Measurements from ENCODE around the gene CATSPERE.
"Not testable (repeated sequence)": the region's sequence is repeated elsewhere in the genome, so short reads cannot be mapped to it uniquely, and the experiment has no call there.

Gene CATSPERE

DNA sequence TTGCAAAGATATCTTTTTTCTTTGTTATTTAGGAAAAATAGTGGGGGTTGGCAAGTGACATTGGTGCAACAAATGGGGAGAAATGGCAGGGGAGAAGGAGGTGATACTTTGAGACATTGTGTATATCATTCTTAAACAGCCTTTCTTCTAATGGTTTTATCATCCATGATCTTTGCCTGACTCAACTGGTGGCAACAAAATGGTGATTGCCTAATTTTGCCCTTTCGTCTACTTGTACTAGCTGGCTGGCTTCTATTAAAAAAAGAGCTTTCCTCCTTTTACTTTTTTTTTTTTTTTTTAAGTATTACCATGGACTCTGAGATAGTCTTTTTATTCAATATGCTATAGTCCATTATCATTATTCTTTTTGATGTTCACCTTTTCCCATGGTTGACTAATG lies 219.6 kb downstream of the CATSPERE start:
- H3K4me3 ChIP-seq (ENCODE audit: low read depth in 1 of 2, low read length in 1 of 2): no peak overlapping the region
- H3K27ac ChIP-seq: no peak overlapping the region
- no peaks in the 10 kb centered on the region for H3K9me3 ChIP-seq
- H3K27me3 ChIP-seq: no peaks in the 10 kb centered on the region
- no peaks in the 10 kb centered on the region for H3K36me3 ChIP-seq
- no peaks in the 10 kb centered on the region for H3K4me1 ChIP-seq (ENCODE audit: control insufficient read depth in 1 of 2, insufficient read depth in 1 of 2, low read depth in 1 of 2, low read length in 1 of 2)
- TF ChIP-seq, protein P1, sequence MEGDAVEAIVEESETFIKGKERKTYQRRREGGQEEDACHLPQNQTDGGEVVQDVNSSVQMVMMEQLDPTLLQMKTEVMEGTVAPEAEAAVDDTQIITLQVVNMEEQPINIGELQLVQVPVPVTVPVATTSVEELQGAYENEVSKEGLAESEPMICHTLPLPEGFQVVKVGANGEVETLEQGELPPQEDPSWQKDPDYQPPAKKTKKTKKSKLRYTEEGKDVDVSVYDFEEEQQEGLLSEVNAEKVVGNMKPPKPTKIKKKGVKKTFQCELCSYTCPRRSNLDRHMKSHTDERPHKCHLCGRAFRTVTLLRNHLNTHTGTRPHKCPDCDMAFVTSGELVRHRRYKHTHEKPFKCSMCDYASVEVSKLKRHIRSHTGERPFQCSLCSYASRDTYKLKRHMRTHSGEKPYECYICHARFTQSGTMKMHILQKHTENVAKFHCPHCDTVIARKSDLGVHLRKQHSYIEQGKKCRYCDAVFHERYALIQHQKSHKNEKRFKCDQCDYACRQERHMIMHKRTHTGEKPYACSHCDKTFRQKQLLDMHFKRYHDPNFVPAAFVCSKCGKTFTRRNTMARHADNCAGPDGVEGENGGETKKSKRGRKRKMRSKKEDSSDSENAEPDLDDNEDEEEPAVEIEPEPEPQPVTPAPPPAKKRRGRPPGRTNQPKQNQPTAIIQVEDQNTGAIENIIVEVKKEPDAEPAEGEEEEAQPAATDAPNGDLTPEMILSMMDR (IDR thresholded peaks at IDR 0.05): no peak

DNA sequence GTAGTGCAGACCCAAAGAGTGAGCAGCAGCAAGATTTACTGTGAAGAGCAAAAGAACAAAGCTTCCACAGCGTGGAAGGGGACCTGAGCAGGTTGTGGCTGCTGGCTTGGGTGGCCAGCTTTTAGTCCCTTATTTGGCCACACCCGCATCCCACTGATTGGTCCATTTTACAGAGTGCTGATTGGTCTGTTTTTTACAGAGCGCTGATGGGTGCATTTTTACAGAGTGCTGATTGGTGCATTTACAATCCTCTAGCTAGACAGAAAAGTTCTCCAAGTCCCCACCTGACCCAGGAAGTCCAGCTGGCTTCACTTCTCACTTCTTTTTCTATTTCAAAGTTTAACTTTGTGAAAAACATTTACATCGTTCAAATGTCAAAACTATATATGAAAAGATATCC lies 221.0 kb downstream of the CATSPERE start:
- not testable (repeated sequence) for H3K27ac ChIP-seq; H3K27me3 ChIP-seq; H3K4me3 ChIP-seq (ENCODE audit: low read depth in 1 of 2, low read length in 1 of 2); H3K36me3 ChIP-seq; H3K4me1 ChIP-seq (ENCODE audit: control insufficient read depth in 1 of 2, insufficient read depth in 1 of 2, low read depth in 1 of 2, low read length in 1 of 2); H3K9me3 ChIP-seq
